ENCODE results near the gene PERM1.

PERM1 gene

GRCh38 chr1:927748-928147 is 54.1 kb downstream of the PERM1 start:
- no peak overlapping the region for H2BK120ac ChIP-seq (ENCODE audit: low read depth, low read length)
- no peak overlapping the region for H3K4me2 ChIP-seq (ENCODE audit: insufficient read depth, low read length, poor library complexity, severe bottlenecking)
- peak overlapping the region; percentile 31 for H3K23ac ChIP-seq (ENCODE audit: low read depth, low read length, poor library complexity)
- H3K9me3 ChIP-seq (replicated peaks in 1 of 2; ENCODE audit: control insufficient read depth in 2 of 2, insufficient read depth in 1 of 2, low read depth in 1 of 2, low read length in 2 of 2), result peaks cover 0 to 2% of the 10 kb centered on the region in 2 donors
- peak overlapping the region; percentile 82 for H3K14ac ChIP-seq (ENCODE audit: low read length)
- no CpG with 5 or more reads among the region's 10 CpGs for WGBS, 2 donors (ENCODE audit: extremely low coverage in 2 of 2, insufficient read length in 2 of 2, insufficient replicate concordance in 1 of 2)
- peak overlapping the region; percentile 89 for H3K4ac ChIP-seq (ENCODE audit: low read length)
- no peak overlapping the region for H4K8ac ChIP-seq (ENCODE audit: low read depth, low read length)
- peaks cover 53 to 96% (median 95%) of the 10 kb centered on the region in 3 experiments for H3K27me3 ChIP-seq (ENCODE audit: control insufficient read depth in 3 of 3, insufficient read depth in 3 of 3, low read depth in 1 of 3, low read length in 3 of 3)
- H3K9ac ChIP-seq (ENCODE audit: low read depth, low read length, poor library complexity), result no peak overlapping the region
- no peak overlapping the region for H3K27ac ChIP-seq (replicated peaks; ENCODE audit: low read length)
- no peaks in the 10 kb centered on the region for H3K36me3 ChIP-seq (replicated peaks in 1 of 2; ENCODE audit: control insufficient read depth in 2 of 2, insufficient read depth in 2 of 2, low read length in 2 of 2)
- H4K91ac ChIP-seq (ENCODE audit: low read depth, low read length, poor library complexity), result no peak overlapping the region
- H2AFZ ChIP-seq (ENCODE audit: low read length), result no peak overlapping the region
- H3K18ac ChIP-seq (ENCODE audit: low read length), result peak overlapping the region; percentile 64
- H3K79me1 ChIP-seq (ENCODE audit: low read depth, low read length), result no peaks in the 10 kb centered on the region
- H2BK5ac ChIP-seq (ENCODE audit: low read length), result no peak overlapping the region
- no peak overlapping the region for H2BK15ac ChIP-seq (ENCODE audit: low read length)
- H3K4me3 ChIP-seq (ENCODE audit: low read length in 2 of 2), result no peak overlapping the region
- peak overlapping the region; percentile 90 for H2BK12ac ChIP-seq (ENCODE audit: low read length)
- no peak for DNase-seq (ENCODE audit: low spot score)
- peaks cover 8 to 20% of the 10 kb centered on the region in 2 donors for H3K4me1 ChIP-seq (ENCODE audit: control insufficient read depth in 2 of 2, insufficient read depth in 1 of 2, low read depth in 1 of 2, low read length in 2 of 2)
- no peak overlapping the region for H2AK5ac ChIP-seq (ENCODE audit: low read depth, low read length)

GRCh38 chr1:927234-927633 is 54.7 kb downstream of the PERM1 start:
- peak overlapping the region; percentile 82 for H3K14ac ChIP-seq (ENCODE audit: low read length)
- no peak overlapping the region for H4K91ac ChIP-seq (ENCODE audit: low read depth, low read length, poor library complexity)
- peak overlapping the region; percentile 64 for H3K18ac ChIP-seq (ENCODE audit: low read length)
- H3K23ac ChIP-seq (ENCODE audit: low read depth, low read length, poor library complexity), result peak overlapping the region; percentile 52
- no peak overlapping the region for H2AFZ ChIP-seq (ENCODE audit: low read length)
- H3K36me3 ChIP-seq (replicated peaks in 1 of 2; ENCODE audit: control insufficient read depth in 2 of 2, insufficient read depth in 2 of 2, low read length in 2 of 2), result no peaks in the 10 kb centered on the region
- H2BK5ac ChIP-seq (ENCODE audit: low read length), result no peak overlapping the region
- no peak overlapping the region for H3K9ac ChIP-seq (ENCODE audit: low read depth, low read length, poor library complexity)
- peaks cover 0 to 2% of the 10 kb centered on the region in 2 donors for H3K9me3 ChIP-seq (replicated peaks in 1 of 2; ENCODE audit: control insufficient read depth in 2 of 2, insufficient read depth in 1 of 2, low read depth in 1 of 2, low read length in 2 of 2)
- no peaks in the 10 kb centered on the region for H3K79me1 ChIP-seq (ENCODE audit: low read depth, low read length)
- no CpG with 5 or more reads among the region's 9 CpGs for WGBS, 2 donors (ENCODE audit: extremely low coverage in 2 of 2, insufficient read length in 2 of 2, insufficient replicate concordance in 1 of 2)
- H3K4me2 ChIP-seq (ENCODE audit: insufficient read depth, low read length, poor library complexity, severe bottlenecking), result no peak overlapping the region
- no peak overlapping the region for H3K27ac ChIP-seq (replicated peaks; ENCODE audit: low read length)
- DNase-seq (ENCODE audit: low spot score), result no peak
- H2BK120ac ChIP-seq (ENCODE audit: low read depth, low read length), result no peak overlapping the region
- no peak overlapping the region for H4K8ac ChIP-seq (ENCODE audit: low read depth, low read length)
- H3K4me3 ChIP-seq (ENCODE audit: low read length in 2 of 2), result no peak overlapping the region
- H3K4ac ChIP-seq (ENCODE audit: low read length), result no peak overlapping the region
- peaks cover 55 to 96% (median 95%) of the 10 kb centered on the region in 3 experiments for H3K27me3 ChIP-seq (ENCODE audit: control insufficient read depth in 3 of 3, insufficient read depth in 3 of 3, low read depth in 1 of 3, low read length in 3 of 3)
- peak overlapping the region; percentile 60 for H2AK5ac ChIP-seq (ENCODE audit: low read depth, low read length)
- no peak overlapping the region for H2BK15ac ChIP-seq (ENCODE audit: low read length)
- no peak overlapping the region for H2BK12ac ChIP-seq (ENCODE audit: low read length)
- peaks cover 8 to 22% of the 10 kb centered on the region in 2 donors for H3K4me1 ChIP-seq (ENCODE audit: control insufficient read depth in 2 of 2, insufficient read depth in 1 of 2, low read depth in 1 of 2, low read length in 2 of 2)

GRCh38 chr1:925561-926421 is 56.1 kb downstream of the PERM1 start:
- Histone ChIP-seq H3K4me1 (ENCODE audit: control insufficient read depth in 2 of 2, insufficient read depth in 1 of 2, low read depth in 1 of 2, low read length in 2 of 2) (peaks cover 14 to 29% of the 10 kb centered on the region in 2 donors), H3K23ac (ENCODE audit: low read depth, low read length, poor library complexity) (peak overlapping the region; percentile 52), H2BK120ac (ENCODE audit: low read depth, low read length) (peak overlapping the region; percentile 74), H4K8ac (ENCODE audit: low read depth, low read length) (no peak overlapping the region), H3K79me1 (ENCODE audit: low read depth, low read length) (no peaks in the 10 kb centered on the region), H2AK5ac (ENCODE audit: low read depth, low read length) (peak overlapping the region; percentile 60), H3K27ac (replicated peaks; ENCODE audit: low read length) (no peak overlapping the region), H2AFZ (ENCODE audit: low read length) (peak overlapping the region; percentile 95), H4K91ac (ENCODE audit: low read depth, low read length, poor library complexity) (peak overlapping the region; percentile 72), H2BK15ac (ENCODE audit: low read length) (peak overlapping the region; percentile 87), H2BK5ac (ENCODE audit: low read length) (peak overlapping the region; percentile 44), H3K4me3 (ENCODE audit: low read length in 2 of 2) (no peak overlapping the region), H3K18ac (ENCODE audit: low read length) (peak overlapping the region; percentile 90), H2BK12ac (ENCODE audit: low read length) (no peak overlapping the region), H3K14ac (ENCODE audit: low read length) (peak overlapping the region; percentile 56), H3K27me3 (ENCODE audit: control insufficient read depth in 3 of 3, insufficient read depth in 3 of 3, low read depth in 1 of 3, low read length in 3 of 3) (peaks cover 54 to 93% (median 92%) of the 10 kb centered on the region in 3 experiments), H3K4me2 (ENCODE audit: insufficient read depth, low read length, poor library complexity, severe bottlenecking) (peak overlapping the region; percentile 86), H3K9ac (ENCODE audit: low read depth, low read length, poor library complexity) (no peak overlapping the region), H3K36me3 (replicated peaks in 1 of 2; ENCODE audit: control insufficient read depth in 2 of 2, insufficient read depth in 2 of 2, low read length in 2 of 2) (peaks cover 0 to 2% of the 10 kb centered on the region in 2 donors), H3K4ac (ENCODE audit: low read length) (no peak overlapping the region), H3K9me3 (replicated peaks in 1 of 2; ENCODE audit: control insufficient read depth in 2 of 2, insufficient read depth in 1 of 2, low read depth in 1 of 2, low read length in 2 of 2) (peaks cover 0 to 4% of the 10 kb centered on the region in 2 donors)
- no CpG with 5 or more reads among the region's 65 CpGs for WGBS, 2 donors (ENCODE audit: extremely low coverage in 2 of 2, insufficient read length in 2 of 2, insufficient replicate concordance in 1 of 2)
- no peak for DNase-seq (ENCODE audit: low spot score)
